LNCaP clone FGC (cell line): Measurements from ENCODE around the gene CAMK1.

Experiments used
- DNase-seq: peaks from one replicate; pipeline ENCODE4 v3.0.0-alpha.2; 2011; ENCODE audit warnings: low read depth
- H3K4me3 ChIP-seq: 2 replicates; pipeline ENCODE4 v1.5.1; 2011; ENCODE audit warnings: mild to moderate bottlenecking, low read depth, low read length, control low read depth
- CTCF ChIP-seq: IDR thresholded peaks from 2 replicates; pipeline ENCODE4 v1.5.1; 2012; ENCODE audit warnings: mild to moderate bottlenecking; ENCODE audit not compliant: control insufficient read depth, insufficient read depth; ENCODE audit errors: extremely low read depth

The CAMK1 gene

GRCh38 chr3:9769426-9770275 lies at the start of gene CAMK1:
CAMK1 (minus strand) TSS chr3:9769947; CDS start chr3:9767749, 2,198 bp downstream.
- TF ChIP-seq CTCF, result no peak
- H3K4me3 ChIP-seq, result peak within 1 kb of the TSS; percentile 70
- no peak for DNase-seq

DNA sequence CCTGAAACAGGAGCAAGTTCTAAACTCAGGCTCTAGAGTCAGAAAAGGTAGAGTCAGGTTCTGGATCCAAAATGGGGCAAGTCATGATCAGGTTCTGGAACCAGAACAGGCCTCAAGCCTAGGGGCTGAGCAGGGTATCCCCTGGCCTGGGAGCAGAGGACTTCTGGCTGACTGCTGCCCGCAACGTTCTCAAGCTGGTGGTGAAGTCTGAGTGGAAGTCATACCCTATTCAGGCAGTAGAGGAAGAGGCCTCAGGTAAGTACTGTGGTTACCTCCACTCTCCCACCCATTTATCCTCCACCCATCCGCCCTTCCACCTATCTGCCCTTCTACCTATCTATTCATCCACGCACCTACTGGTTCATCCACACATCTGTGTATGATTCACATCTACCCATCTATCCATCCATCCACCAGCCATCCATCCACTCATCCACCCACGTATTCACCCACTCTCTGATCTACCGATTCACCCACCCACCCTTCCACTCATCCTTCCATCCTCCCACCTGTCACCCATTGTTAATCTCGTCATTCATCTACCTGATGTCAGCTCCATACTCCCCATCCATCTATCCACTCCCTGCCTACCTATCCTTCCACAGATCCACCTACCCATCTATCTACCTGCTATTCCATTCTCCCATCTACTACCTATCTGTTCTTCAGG lies 49.1 kb upstream of the CAMK1 start:
- TF ChIP-seq CTCF, result no peak
- DNase-seq, result no peak

GRCh38 chr3:9817436-9817835 lies 47.7 kb upstream of the CAMK1 start:
- no peak for DNase-seq
- no peak for TF ChIP-seq CTCF
- no peak overlapping the region for H3K4me3 ChIP-seq

More for the DNA sequence above, 49.1 kb upstream of the CAMK1 start:
- H3K4me3 ChIP-seq, result no peak overlapping the region

DNA sequence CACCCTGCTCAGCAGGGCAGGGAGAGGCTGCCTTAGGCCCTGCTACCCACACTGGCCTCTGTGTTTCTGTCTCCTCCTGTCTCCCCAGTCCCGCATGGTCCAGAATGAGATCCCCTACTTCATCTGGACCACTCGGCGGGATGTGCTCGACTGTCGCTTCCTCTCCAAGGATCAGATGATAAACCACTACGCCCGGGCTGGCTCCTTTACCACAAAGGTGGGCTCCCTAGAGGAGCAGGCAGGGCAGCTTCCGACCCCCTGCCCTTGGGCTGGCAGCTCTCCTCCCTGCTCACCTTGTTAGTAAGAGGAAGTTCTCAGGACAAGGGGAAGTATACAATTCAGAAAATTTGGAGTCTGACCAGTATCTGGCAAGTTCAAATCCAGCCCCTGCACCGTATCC lies 46.2 kb upstream of the CAMK1 start:
- no peak overlapping the region for H3K4me3 ChIP-seq
- DNase-seq, result no peak
- no peak for TF ChIP-seq CTCF

DNA sequence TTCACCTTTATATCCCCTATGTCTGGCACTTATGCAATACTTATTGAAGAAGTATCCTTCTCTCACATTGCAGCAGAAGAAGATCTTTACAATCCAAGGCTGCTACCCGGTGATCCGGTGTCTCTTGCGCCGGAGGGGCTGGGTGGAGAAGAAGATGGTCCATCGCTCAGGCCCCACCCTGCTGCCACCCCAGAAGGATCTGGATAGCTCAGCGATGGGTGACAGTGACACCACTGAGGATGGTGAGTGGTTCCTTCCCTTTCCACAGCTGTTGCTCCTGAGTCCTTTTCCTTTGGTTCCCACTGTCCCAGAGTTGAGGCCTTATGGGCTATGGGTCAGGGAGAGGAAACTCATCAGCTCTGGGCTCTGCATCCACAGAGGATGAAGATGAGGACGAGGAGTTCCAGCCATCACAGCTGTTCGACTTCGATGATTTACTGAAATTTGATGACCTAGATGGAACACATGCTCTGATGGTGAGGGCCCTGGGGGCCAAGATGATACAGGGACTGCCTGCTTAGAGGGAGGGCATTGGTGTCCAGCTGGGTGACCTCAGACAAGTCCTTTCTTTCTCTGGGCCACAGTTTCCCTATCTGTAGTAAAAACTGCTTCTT lies 43.2 kb upstream of the CAMK1 start:
- no peak overlapping the region for H3K4me3 ChIP-seq
- no peak for TF ChIP-seq CTCF
- no peak for DNase-seq

DNA sequence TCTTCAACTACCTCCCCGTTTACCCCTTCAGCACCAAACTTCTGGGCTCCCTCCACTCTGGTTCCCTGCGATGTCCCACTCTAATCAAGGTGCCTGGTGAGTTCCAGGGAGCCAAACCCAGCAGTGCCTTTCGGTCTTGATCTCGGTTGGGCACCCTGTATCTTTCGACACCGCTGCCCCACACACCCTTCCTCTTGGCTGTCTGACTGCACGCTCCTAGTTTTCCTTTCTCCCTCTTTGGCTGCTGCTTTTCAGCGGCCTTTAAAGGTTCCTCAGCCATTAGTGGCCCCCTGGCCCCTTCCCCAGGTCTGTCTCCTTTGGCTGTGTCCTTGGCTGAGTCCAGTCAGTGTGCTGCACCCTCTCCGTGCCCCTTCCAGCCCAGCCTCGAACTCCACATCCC lies 41.1 kb upstream of the CAMK1 start:
- no peak for TF ChIP-seq CTCF
- no peak for DNase-seq
- H3K4me3 ChIP-seq, result peak overlapping the region; percentile 62; the same call in 1 of the 2 replicates
